NOMO-1 (cell line): ENCODE data around the gene TEDC1.

ENCODE experiments used
- DNase-seq, 2 experiments: peaks; one replicate each; lab custom pipeline; 2025; ENCODE audit not compliant: unreplicated experiment in 2 of 2; lab: John Stamatoyannopoulos, UW

TEDC1 gene

GRCh38 chr14:105517096-105517495 is 26.1 kb downstream of the TEDC1 start:
- no peak for DNase-seq

GRCh38 chr14:105519946-105520698 is 29.1 kb downstream of the TEDC1 start:
- no peak for DNase-seq

- DNase-seq = no peak
These were observed 34.3 kb downstream of the TEDC1 start for GRCh38 chr14:105525326-105525725.

GRCh38 chr14:105525861-105526775 is 35.1 kb downstream of the TEDC1 start, which contains the start of gene TMEM121:
TSS of gene TMEM121 (plus strand) at chr14:105526583. CDS start at chr14:105528835, 2,252 bp downstream.
- DNase-seq = no peak

- no peak for DNase-seq
These were observed 35.8 kb downstream of the TEDC1 start for GRCh38 chr14:105526776-105527380.

- DNase-seq = no peak
These were observed 36.4 kb downstream of the TEDC1 start for GRCh38 chr14:105527381-105527825.

GRCh38 chr14:105527826-105528585 is 37.0 kb downstream of the TEDC1 start:
- DNase-seq = peak; percentile 61

- no peak for DNase-seq
These were observed 37.7 kb downstream of the TEDC1 start for GRCh38 chr14:105528586-105529318.

- DNase-seq = no peak
These were observed 38.2 kb downstream of the TEDC1 start for GRCh38 chr14:105529319-105529568.

- DNase-seq = no peak
These were observed 38.7 kb downstream of the TEDC1 start for GRCh38 chr14:105529569-105530284.

GRCh38 chr14:105530285-105531087 is 39.4 kb downstream of the TEDC1 start:
- no peak for DNase-seq

GRCh38 chr14:105531088-105531893 is 40.2 kb downstream of the TEDC1 start:
- DNase-seq = no peak

- DNase-seq = no peak
These were observed 41.0 kb downstream of the TEDC1 start for GRCh38 chr14:105531894-105532623.

- DNase-seq = no peak
These were observed 41.7 kb downstream of the TEDC1 start for GRCh38 chr14:105532735-105533141.

GRCh38 chr14:105533391-105533790 is 42.3 kb downstream of the TEDC1 start:
- DNase-seq = no peak

GRCh38 chr14:105533811-105534498 is 42.9 kb downstream of the TEDC1 start:
- DNase-seq = no peak

- no peak for DNase-seq
These were observed 43.5 kb downstream of the TEDC1 start for GRCh38 chr14:105534586-105534985.
